GM12872 (cell line): ENCODE results near the gene GIPC1.
A peak's percentile ranks its signal among the peaks of the same experiment; 100 is the strongest.

Source experiments
- CTCF ChIP-seq: IDR thresholded peaks from 3 replicates; pipeline ENCODE4 v1.5.1; 2011; ENCODE audit warnings: low read depth, mild to moderate bottlenecking, low read length, moderate library complexity; ENCODE audit not compliant: insufficient read depth

GIPC1 gene

GRCh38 chr19:14479975-14480699, 15.8 kb downstream of the GIPC1 start:
- TF ChIP-seq CTCF = peak; percentile 94

GRCh38 chr19:14479309-14479974, 16.5 kb downstream of the GIPC1 start:
- TF ChIP-seq CTCF = no peak

GRCh38 chr19:14478113-14478545, 17.8 kb downstream of the GIPC1 start:
- TF ChIP-seq CTCF = no peak

- no peak for TF ChIP-seq CTCF
Observed at GRCh38 chr19:14477418-14478112, 18.4 kb downstream of the GIPC1 start.

- TF ChIP-seq CTCF = no peak
Observed at GRCh38 chr19:14476673-14477401, 19.1 kb downstream of the GIPC1 start.

- no peak for TF ChIP-seq CTCF
Observed at GRCh38 chr19:14476327-14476672, 19.6 kb downstream of the GIPC1 start.
